T-helper 1 cell treated with Interleukin-12 subunit alpha and Interleukin-12 subunit beta and Interleukin-4 antibody, amounts not matched to agents 30 μg/mL and 1 μg/mL, for 36 hours (primary cell): ENCODE data around the gene RPTOR.

Source experiments
- H3K27ac Mint-ChIP-seq: one replicate; pipeline ENCODE4 v1.8.0; 2021; ENCODE audit warnings: mild to moderate bottlenecking, mixed read lengths
- H3K27me3 Mint-ChIP-seq: one replicate; pipeline ENCODE4 v1.8.0; 2021; ENCODE audit warnings: low read depth, mixed read lengths
- H3K36me3 Mint-ChIP-seq: one replicate; pipeline ENCODE4 v1.8.0; 2021; ENCODE audit warnings: low read depth, mixed read lengths
- H3K4me1 Mint-ChIP-seq: one replicate; pipeline ENCODE4 v1.8.0; 2021; ENCODE audit warnings: low read depth, mixed read lengths
- H3K4me3 Mint-ChIP-seq: one replicate; pipeline ENCODE4 v1.8.0; 2021; ENCODE audit warnings: mild to moderate bottlenecking, moderate library complexity, mixed read lengths
- H3K9me3 Mint-ChIP-seq: one replicate; pipeline ENCODE4 v1.8.0; 2021; ENCODE audit warnings: mixed read lengths

RPTOR gene

DNA sequence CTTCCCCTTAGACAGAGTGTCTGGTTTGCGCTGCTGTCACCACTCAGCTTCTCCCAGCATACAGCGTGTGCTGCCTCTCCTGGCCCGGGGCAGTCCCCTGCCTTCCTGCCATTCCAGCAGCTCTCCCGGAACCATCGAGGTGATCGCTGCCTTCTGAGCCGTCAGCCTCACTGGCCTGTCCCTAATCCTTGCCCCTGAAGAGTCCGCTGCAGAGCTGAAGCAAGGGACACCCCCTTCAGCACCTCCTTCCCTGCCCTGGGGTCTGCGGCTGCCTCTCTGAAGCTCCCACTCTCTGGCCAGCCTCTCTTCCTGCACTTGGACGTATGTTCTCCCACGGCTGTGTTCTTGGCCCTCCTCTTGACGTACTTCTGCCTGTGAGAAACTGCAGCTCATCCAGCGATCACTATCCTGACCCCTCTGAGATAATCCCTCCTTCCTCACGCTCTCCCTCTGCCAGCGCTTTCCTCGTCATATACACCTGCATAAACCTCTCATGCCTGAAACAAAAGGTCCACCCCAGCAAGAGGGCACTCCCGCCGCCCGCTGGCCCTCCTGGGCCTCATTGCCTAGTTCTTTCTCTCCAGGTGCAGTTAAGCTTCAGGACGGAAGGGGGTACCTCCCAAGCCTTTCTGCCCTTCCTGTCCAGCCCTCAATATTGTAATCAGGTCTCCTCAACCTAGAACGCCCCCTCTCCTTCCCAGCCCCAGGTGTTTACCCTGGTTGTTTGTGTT lies 226.4 kb downstream of the RPTOR start:
- H3K36me3 Mint-ChIP-seq, result peaks cover 22% of the 10 kb centered on the region
- peak overlapping the region; percentile 34 for H3K27ac Mint-ChIP-seq
- H3K4me1 Mint-ChIP-seq, result peaks cover 60% of the 10 kb centered on the region
- no peaks in the 10 kb centered on the region for H3K9me3 Mint-ChIP-seq
- no peak overlapping the region for H3K4me3 Mint-ChIP-seq
- no peaks in the 10 kb centered on the region for H3K27me3 Mint-ChIP-seq

DNA sequence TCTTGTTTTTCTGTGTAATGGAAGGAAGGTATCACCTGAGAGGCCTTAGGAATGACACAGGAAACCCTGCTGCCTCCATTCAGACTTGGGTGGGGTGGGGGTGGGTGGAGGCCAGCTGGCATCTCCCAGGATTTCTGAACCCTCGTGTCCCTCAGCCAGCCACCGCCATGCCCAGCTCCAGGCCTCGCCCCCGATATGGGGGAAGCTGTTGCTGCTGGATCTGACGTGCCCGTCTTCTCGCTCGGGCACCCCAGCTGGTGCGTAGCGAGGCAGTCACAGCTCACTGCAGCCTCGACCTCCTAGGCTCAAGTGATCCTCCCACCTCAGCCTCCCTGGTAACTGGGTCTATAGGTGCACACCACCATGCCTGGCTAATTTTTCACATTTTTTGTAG lies 227.0 kb downstream of the RPTOR start:
- Mint-ChIP-seq H3K36me3 (peaks cover 24% of the 10 kb centered on the region), H3K4me1 (peaks cover 57% of the 10 kb centered on the region), H3K27ac (peak overlapping the region; percentile 5), H3K4me3 (no peak overlapping the region), H3K27me3 (no peaks in the 10 kb centered on the region), H3K9me3 (no peaks in the 10 kb centered on the region)

DNA sequence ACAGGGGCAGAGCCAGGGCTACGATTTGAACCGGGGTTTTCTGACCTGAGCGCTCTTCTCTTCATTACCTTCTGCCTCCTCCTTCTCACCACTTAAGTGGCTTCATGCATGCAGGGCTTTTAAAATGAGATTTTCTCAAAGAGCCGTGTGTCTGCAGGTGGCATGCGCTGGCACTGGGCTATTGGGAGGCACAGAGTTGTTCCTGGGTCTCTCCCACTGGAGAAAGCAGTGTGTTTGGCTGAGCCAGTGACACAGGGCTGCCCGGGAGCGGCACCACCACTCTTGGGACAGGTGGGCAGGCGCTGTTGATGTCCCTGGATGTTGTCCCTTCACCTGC lies 228.2 kb downstream of the RPTOR start:
- no peak overlapping the region for H3K4me3 Mint-ChIP-seq
- no peaks in the 10 kb centered on the region for H3K27me3 Mint-ChIP-seq
- peaks cover 36% of the 10 kb centered on the region for H3K36me3 Mint-ChIP-seq
- H3K4me1 Mint-ChIP-seq, result peaks cover 64% of the 10 kb centered on the region
- H3K9me3 Mint-ChIP-seq, result no peaks in the 10 kb centered on the region
- H3K27ac Mint-ChIP-seq, result peak overlapping the region; percentile 71

DNA sequence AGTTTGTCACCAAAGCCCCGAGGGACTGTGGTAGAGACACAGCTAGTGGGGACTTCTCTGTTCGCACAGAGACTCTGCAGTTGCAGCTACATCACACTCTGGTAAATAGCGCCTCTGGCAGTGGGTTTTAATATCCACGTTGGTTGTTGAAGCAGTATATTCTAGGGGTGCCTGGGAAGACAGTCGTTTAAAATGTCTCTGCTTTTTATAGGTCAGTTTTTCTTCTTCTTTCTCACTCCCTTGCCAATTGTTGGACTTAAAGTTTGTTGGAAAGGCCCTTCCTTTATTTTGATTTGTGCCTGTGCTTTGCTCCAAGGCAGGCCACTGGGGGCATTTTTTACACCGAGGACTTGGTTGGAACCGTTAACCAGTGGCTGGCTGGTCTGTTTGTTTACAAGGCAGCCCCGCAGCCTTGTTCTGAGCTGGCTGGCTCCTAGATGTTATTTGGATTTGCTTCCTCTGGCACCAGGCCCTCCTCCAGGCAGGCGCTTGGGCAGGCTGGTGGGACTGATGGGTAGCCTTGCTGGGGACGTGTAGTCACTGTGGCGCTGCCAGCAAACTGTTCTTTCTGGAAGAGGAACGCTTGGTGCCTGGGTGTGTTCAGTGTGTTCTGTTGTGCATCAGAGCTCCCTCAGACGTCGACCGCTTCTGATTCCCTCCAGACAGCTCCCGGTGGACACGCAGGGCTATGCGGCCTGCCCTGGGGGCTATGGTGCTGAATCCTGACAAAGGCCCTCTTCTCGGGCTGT lies 228.8 kb downstream of the RPTOR start:
- Mint-ChIP-seq H3K4me3 (no peak overlapping the region), H3K27ac (peak overlapping the region; percentile 71), H3K27me3 (no peaks in the 10 kb centered on the region), H3K9me3 (no peaks in the 10 kb centered on the region), H3K36me3 (peaks cover 39% of the 10 kb centered on the region), H3K4me1 (peaks cover 66% of the 10 kb centered on the region)

DNA sequence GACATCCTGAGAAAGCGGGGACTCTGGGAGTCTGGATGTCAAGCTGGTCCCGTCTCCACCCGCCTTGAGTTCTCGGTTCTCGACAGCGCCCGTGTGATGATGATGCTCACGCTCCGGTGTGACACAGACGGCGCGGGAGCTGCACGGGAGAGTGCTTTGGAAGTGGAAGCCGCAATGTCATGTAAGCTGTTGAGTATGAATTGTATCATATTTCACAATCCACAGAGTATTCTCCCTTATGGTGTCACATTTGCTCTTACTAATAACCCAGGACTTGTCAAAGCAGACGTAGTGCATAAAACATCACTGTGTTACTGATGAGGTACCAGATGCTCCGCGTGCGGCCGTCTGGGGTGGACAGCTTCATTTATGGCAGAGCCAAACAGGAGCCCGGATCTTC lies 229.5 kb downstream of the RPTOR start:
- Mint-ChIP-seq H3K9me3 (no peaks in the 10 kb centered on the region), H3K27me3 (no peaks in the 10 kb centered on the region), H3K27ac (peak overlapping the region; percentile 92), H3K4me3 (peak overlapping the region; percentile 72), H3K4me1 (peaks cover 61% of the 10 kb centered on the region), H3K36me3 (peaks cover 38% of the 10 kb centered on the region)

DNA sequence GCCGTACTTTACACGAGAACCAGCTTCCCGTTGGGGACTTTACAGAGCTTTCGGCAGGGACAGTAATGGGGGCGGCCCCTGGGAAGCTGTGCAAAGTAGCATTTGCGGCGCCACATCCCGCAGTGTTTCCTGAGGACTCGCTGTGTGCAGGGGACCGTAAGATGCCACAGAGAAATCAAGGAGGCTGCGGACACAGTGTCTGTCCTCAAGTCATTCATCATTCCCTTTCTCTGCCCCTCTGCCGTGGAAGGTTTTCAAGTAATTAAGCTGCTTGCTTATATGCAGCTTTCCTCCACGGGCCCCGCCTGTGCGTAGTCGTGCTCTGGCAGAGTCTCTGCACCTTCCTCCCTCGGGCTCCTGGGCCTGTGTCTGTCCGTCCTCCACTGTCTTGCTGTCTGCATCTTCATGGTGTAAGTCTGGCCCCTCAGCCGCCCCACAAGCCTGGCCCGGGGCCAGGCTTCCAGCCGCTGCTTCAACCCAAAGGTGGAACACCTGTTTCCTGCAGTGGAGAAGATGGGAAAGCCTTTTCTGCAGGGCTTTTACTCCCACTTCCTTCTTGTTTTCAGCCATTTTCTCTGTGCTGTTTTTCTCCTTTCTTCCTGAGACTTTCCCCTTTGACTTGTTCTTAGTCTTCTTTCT lies 230.1 kb downstream of the RPTOR start:
- Mint-ChIP-seq H3K9me3 (no peaks in the 10 kb centered on the region), H3K27ac (peak overlapping the region; percentile 92), H3K27me3 (no peaks in the 10 kb centered on the region), H3K4me1 (peaks cover 62% of the 10 kb centered on the region), H3K4me3 (peak overlapping the region; percentile 72), H3K36me3 (peaks cover 42% of the 10 kb centered on the region)

DNA sequence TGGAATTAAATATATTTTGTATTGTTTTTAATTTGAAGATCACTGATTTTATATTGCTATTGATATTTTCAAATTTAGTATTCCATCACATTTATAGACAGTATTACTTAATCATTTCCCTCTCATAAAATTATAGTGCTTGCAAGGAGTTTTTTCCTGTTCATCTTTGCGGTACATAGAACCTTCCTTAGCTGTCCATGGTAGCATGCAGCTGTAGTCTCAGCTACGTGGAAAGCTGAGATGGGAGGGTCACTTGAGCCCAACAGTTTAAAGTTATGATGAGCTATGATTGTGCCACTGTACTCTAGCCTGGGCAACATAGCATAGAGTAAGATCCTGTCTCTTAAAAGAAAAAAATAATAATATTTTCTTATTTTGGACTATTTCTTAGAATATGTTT lies 231.2 kb downstream of the RPTOR start:
- Mint-ChIP-seq H3K36me3 (peaks cover 45% of the 10 kb centered on the region), H3K27me3 (no peaks in the 10 kb centered on the region), H3K4me3 (no peak overlapping the region), H3K27ac (no peak overlapping the region), H3K9me3 (no peaks in the 10 kb centered on the region), H3K4me1 (peaks cover 65% of the 10 kb centered on the region)

DNA sequence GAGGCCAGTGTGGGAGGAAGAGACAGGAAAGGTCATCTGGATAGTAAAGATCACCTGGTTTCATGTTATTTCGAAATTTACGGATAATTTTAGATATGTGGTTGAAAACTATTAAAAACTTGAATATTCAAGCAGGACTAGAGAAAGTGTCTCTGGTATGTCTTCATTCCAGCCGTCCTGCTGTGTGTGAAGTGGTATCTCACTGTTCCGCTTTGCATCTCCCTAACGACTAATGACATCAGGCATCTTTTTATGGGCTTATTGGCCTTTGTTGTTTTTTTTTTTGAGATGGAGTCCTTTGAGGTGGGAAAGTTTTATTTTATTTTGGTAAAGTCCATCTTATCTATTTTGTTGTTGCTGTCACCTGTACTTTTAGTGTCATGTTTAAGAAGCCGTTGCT lies 232.6 kb downstream of the RPTOR start:
- Mint-ChIP-seq H3K27ac (peak overlapping the region; percentile 34), H3K4me3 (no peak overlapping the region), H3K36me3 (peaks cover 41% of the 10 kb centered on the region), H3K9me3 (no peaks in the 10 kb centered on the region), H3K27me3 (no peaks in the 10 kb centered on the region), H3K4me1 (peaks cover 72% of the 10 kb centered on the region)

DNA sequence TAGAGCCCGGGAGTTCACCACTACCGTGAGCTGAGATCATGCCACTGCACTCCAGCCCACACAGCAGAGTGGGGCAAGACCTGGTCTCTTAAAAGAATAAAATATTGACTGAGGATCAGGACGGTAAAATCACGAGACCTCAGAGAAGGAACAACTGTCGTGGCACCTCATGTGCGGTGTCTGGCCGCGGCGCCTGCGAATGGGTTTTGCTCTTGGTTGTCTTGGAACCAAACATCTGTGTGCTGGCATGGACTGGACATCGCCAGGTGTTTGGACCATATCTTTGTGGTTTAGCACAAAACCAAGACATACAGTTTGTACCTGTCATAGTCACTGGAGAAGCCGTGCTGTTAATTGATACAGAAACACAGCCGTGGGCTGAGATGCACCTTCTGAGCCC lies 234.1 kb downstream of the RPTOR start:
- Mint-ChIP-seq H3K9me3 (no peaks in the 10 kb centered on the region), H3K4me1 (peaks cover 72% of the 10 kb centered on the region), H3K27me3 (no peaks in the 10 kb centered on the region), H3K4me3 (no peak overlapping the region), H3K36me3 (peaks cover 41% of the 10 kb centered on the region), H3K27ac (no peak overlapping the region)

DNA sequence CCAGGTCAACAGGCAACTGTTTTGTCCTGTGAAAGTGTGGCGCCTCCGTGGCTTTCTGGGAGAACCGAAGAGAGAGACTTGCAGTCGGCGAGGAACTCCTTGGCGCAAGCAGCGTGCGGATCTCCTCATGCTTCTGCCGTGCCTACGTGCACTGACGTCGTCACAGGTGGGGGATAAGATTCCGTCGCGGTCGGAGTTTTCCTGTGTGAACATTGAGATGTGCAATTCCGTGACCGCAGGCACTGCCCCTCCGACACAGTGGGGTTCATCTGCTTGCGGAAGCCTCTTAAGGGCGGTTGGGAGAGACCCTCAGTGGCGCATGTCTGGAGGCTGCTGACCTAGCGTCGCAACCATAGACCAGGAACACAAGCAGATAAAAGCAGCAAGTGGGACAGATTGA lies 234.7 kb downstream of the RPTOR start:
- Mint-ChIP-seq H3K27me3 (no peaks in the 10 kb centered on the region), H3K4me3 (no peak overlapping the region), H3K36me3 (peaks cover 39% of the 10 kb centered on the region), H3K27ac (peak overlapping the region; percentile 26), H3K9me3 (no peaks in the 10 kb centered on the region), H3K4me1 (peaks cover 70% of the 10 kb centered on the region)

DNA sequence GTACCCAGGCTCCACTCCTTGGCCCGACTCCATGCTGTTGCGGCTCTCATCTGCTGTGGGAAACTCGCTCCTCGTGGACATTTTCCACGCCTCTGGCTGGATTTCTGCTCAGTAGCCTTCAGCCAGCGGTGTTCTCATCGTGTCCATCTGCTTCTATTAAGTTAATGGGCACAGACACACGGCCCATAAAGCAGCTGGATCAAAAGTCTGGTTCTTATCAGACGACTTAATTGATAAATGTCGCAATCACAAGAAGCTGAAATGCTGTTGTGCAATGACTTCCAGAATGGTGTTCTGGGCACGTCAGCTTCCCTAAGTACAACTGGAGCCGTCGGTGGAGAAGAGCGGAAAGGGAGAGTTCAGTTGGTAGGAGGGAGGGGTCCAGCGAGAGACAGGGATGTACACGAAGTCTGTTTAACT lies 235.3 kb downstream of the RPTOR start:
- no peaks in the 10 kb centered on the region for H3K9me3 Mint-ChIP-seq
- peak overlapping the region; percentile 94 for H3K27ac Mint-ChIP-seq
- H3K27me3 Mint-ChIP-seq, result no peaks in the 10 kb centered on the region
- H3K36me3 Mint-ChIP-seq, result peaks cover 40% of the 10 kb centered on the region
- peak overlapping the region; percentile 13 for H3K4me3 Mint-ChIP-seq
- peaks cover 66% of the 10 kb centered on the region for H3K4me1 Mint-ChIP-seq

DNA sequence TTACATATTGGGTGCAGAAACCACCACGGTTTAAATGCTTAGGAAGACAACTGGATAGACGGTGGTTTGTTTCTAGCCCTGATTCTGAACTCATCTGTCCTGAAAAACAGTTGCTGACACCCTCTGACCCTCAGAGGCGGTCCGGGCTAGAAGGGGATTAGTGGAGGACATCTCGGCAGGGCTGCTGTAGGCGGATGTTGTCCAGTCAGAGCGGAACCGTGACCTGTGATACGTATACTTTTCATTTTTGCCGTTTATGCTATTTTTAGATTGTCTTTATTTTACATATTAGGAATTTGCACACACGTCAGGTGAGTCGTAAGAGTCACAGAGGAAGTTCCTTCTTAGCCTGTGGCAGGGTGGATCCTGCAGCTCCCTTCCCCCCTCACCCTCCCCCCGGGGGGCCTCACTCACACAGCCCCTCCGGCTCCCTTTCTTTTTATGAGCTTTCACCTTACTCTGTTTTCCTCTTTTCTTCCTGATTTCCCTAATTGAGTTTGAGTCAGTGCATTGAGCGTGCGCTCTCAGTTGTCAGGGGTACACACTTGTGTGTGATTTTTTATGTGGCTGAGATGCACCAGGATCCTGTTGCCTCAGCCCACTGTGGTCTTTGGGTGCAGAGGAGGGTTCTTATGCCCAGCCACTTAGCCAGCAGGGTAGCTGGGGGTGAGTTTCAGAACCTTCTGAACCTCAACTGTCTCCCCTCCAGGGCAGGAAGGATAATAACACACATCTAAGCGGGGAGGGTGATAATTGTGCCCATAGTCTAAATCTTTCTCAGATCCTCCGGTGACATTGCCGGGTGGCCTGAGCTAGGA lies 236.0 kb downstream of the RPTOR start:
- no peaks in the 10 kb centered on the region for H3K9me3 Mint-ChIP-seq
- peaks cover 67% of the 10 kb centered on the region for H3K4me1 Mint-ChIP-seq
- peak overlapping the region; percentile 71 for H3K4me3 Mint-ChIP-seq
- H3K27ac Mint-ChIP-seq, result peak overlapping the region; percentile 94
- no peaks in the 10 kb centered on the region for H3K27me3 Mint-ChIP-seq
- peaks cover 37% of the 10 kb centered on the region for H3K36me3 Mint-ChIP-seq

DNA sequence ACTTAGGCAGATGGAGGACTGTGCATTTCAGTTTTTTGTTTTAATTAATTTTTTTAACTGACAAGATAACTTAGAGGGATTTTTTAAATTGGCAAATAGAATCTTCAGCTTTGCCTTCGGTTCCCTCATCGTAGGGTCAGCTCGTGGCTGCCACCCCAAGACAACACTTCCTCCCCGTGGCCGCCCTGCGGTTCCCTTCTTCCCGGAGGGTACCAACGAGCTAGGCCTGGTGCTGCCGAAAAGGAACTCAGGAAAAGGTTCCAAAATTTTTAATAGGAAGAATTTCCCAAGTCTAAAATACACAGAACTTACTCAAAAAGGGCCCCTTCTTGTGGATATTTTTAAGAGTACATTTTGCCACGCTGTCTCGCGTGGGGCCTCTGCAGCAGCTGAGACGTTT lies 236.6 kb downstream of the RPTOR start:
- Mint-ChIP-seq H3K4me1 (peaks cover 71% of the 10 kb centered on the region), H3K27me3 (no peaks in the 10 kb centered on the region), H3K9me3 (no peaks in the 10 kb centered on the region), H3K4me3 (peak overlapping the region; percentile 71), H3K27ac (peak overlapping the region; percentile 94), H3K36me3 (peaks cover 40% of the 10 kb centered on the region)

DNA sequence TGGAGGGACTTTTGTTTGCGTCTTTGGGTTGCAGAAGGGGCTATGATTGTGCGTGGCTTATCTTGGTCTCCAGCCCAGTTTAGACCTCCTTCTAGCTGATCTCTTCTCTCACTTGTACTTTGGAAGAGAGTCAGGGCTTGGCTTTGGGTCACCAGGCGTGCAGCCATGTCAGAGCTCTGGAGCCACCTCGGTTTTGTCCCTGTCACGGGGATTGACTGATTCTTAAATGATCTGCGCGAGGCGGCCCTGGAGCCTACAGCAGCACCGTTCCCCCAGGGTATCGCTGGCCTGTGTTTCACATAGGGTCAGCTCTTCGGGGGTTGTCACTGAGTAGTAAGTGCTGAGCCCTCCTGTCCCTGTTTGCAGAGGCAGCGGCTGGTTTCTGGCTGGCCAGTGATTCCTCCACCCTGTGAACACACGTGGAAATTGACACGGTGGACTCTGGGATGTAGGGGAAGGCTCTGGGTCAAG lies 237.2 kb downstream of the RPTOR start:
- H3K9me3 Mint-ChIP-seq, result no peaks in the 10 kb centered on the region
- no peak overlapping the region for H3K4me3 Mint-ChIP-seq
- peaks cover 37% of the 10 kb centered on the region for H3K36me3 Mint-ChIP-seq
- H3K27me3 Mint-ChIP-seq, result no peaks in the 10 kb centered on the region
- H3K27ac Mint-ChIP-seq, result peak overlapping the region; percentile 76
- peaks cover 68% of the 10 kb centered on the region for H3K4me1 Mint-ChIP-seq
